ENCODE data around the gene OLFML3.
A peak's percentile ranks its signal among the peaks of the same experiment; 100 is the strongest.

The OLFML3 gene, protein sequence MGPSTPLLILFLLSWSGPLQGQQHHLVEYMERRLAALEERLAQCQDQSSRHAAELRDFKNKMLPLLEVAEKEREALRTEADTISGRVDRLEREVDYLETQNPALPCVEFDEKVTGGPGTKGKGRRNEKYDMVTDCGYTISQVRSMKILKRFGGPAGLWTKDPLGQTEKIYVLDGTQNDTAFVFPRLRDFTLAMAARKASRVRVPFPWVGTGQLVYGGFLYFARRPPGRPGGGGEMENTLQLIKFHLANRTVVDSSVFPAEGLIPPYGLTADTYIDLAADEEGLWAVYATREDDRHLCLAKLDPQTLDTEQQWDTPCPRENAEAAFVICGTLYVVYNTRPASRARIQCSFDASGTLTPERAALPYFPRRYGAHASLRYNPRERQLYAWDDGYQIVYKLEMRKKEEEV

GRCh38 chr1:113978863-113979702 lies at the start of gene OLFML3:
OLFML3 (plus strand) TSS chr1:113979474; CDS start chr1:113979517, 43 bp downstream.
- TF ChIP-seq, protein P1, sequence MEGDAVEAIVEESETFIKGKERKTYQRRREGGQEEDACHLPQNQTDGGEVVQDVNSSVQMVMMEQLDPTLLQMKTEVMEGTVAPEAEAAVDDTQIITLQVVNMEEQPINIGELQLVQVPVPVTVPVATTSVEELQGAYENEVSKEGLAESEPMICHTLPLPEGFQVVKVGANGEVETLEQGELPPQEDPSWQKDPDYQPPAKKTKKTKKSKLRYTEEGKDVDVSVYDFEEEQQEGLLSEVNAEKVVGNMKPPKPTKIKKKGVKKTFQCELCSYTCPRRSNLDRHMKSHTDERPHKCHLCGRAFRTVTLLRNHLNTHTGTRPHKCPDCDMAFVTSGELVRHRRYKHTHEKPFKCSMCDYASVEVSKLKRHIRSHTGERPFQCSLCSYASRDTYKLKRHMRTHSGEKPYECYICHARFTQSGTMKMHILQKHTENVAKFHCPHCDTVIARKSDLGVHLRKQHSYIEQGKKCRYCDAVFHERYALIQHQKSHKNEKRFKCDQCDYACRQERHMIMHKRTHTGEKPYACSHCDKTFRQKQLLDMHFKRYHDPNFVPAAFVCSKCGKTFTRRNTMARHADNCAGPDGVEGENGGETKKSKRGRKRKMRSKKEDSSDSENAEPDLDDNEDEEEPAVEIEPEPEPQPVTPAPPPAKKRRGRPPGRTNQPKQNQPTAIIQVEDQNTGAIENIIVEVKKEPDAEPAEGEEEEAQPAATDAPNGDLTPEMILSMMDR (IDR thresholded peaks at IDR 0.05; ENCODE audit: extremely low read depth, insufficient read depth, missing control alignments), result peak; percentile 82
- DNase-seq (ENCODE audit: low spot score), result peak; percentile 55
- in situ Hi-C loops (cut with MboI; ENCODE audit: low pct_unique_long_range_greater_than_20kb, low sequenced_read_pairs, unreplicated experiment), result no loop called here

GRCh38 chr1:113929750-113930498 lies 49.4 kb upstream of the OLFML3 start:
- in situ Hi-C loops (cut with MboI; ENCODE audit: low pct_unique_long_range_greater_than_20kb, low sequenced_read_pairs, unreplicated experiment), result loop anchor here (10.0 kb wide), 1 partner anchor 105 kb away; no protein-coding TSS in a partner anchor
- DNase-seq (ENCODE audit: low spot score), result peak; percentile 70
- TF ChIP-seq, protein P1 (IDR thresholded peaks at IDR 0.05; ENCODE audit: extremely low read depth, insufficient read depth, missing control alignments), result peak; percentile 30

DNA sequence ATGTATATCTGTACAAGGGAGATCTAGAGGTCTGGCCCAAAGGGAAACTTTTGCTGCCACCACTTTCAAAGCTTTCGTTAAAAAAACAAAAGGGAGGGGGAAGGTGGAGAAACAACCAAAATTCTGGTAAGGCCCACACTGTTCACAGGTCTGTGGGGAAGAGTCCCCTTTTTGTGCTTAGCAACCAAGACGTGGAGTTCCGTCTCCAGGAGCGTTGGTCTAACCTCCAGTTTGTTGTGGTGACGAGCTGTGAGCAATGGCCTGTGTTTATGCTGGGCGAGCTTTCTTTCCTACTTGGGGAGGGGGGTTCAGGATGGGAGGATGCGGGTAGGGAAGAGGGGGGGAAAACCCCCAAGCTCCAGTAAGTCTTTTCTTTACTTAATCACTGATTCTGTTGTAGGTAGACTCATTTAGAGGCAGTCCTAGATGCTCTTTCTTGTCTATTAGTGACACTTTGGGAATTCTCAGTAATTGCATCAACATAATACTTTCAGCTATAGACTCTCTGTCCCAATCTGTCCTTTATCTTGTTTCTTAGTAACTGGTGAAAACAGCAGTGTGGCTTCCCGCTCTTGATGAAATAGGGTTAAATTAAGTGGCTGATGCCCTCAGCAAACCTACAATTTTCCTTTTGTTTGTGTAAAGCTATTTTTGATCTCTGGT lies 48.6 kb upstream of the OLFML3 start:
- TF ChIP-seq, protein P1 (IDR thresholded peaks at IDR 0.05; ENCODE audit: extremely low read depth, insufficient read depth, missing control alignments), result no peak
- in situ Hi-C loops (cut with MboI; ENCODE audit: low pct_unique_long_range_greater_than_20kb, low sequenced_read_pairs, unreplicated experiment), result loop anchor here (10.0 kb wide), 1 partner anchor 106 kb away; no protein-coding TSS in a partner anchor
- peak; percentile 58 for DNase-seq (ENCODE audit: low spot score)

GRCh38 chr1:113931451-113931851 lies 47.8 kb upstream of the OLFML3 start:
- in situ Hi-C loops (cut with MboI; ENCODE audit: low pct_unique_long_range_greater_than_20kb, low sequenced_read_pairs, unreplicated experiment), result loop anchor here (10.0 kb wide), 1 partner anchor 107 kb away; no protein-coding TSS in a partner anchor
- no peak for DNase-seq (ENCODE audit: low spot score)
- TF ChIP-seq, protein P1 (IDR thresholded peaks at IDR 0.05; ENCODE audit: extremely low read depth, insufficient read depth, missing control alignments), result no peak

DNA sequence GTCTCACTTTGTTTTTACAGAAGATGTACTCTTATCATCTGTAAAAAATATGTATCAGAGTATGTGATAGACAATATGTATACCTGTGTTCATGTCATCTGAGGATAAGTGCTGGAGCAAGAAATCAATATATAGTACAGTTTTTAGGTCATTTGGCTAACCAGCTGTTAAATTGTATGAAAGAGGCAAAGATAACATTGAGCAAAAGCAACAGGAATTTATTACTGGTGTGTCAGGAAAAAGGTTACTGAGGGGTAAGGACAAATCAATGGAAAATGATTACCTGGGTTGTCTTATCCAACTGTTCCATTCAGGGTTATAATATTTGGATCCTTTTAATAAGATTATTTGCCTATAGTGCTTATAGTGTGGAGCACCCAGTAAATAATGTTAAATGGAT lies 45.3 kb upstream of the OLFML3 start:
- TF ChIP-seq, protein P1 (IDR thresholded peaks at IDR 0.05; ENCODE audit: extremely low read depth, insufficient read depth, missing control alignments), result no peak
- no peak for DNase-seq (ENCODE audit: low spot score)
- in situ Hi-C loops (cut with MboI; ENCODE audit: low pct_unique_long_range_greater_than_20kb, low sequenced_read_pairs, unreplicated experiment), result loop anchor here (10.0 kb wide), 1 partner anchor 109 kb away; no protein-coding TSS in a partner anchor
